K562 (cell line): ENCODE data around the gene SRI.
"Not testable (repeated sequence)": the region's sequence is repeated elsewhere in the genome, so short reads cannot be mapped to it uniquely, and the experiment has no call there.

Source experiments
- COPS2 ChIP-seq: fragments of 450-650 bp; conservative IDR thresholded peaks from 2 replicates; pipeline ENCODE4 v1.6.1; 2016; ENCODE audit warnings: mild to moderate bottlenecking, moderate library complexity
- CREB3L1 ChIP-seq: fragments of 450-650 bp; IDR thresholded peaks from 2 replicates; pipeline ENCODE4 v1.6.1; 2014; ENCODE audit warnings: low read depth, mild to moderate bottlenecking, moderate library complexity, borderline replicate concordance
- JUNB ChIP-seq: fragments of 450-650 bp; formaldehyde crosslinking; conservative IDR thresholded peaks from 2 replicates; pipeline ENCODE4 v1.4.0; 2020; ENCODE audit warnings: mild to moderate bottlenecking
- KDM1A ChIP-seq, 2 experiments: fragments of 450-650 bp; IDR thresholded peaks; 2 replicates each; pipeline ENCODE4 v1.6.1; 2016; ENCODE audit warnings: mild to moderate bottlenecking in 2 of 2
- NONO ChIP-seq, 2 experiments: fragments of 200-400 bp in 1 of 2; fragments of 450-650 bp in 1 of 2; formaldehyde crosslinking in 1 of 2; IDR thresholded peaks; 2 replicates each; pipeline ENCODE4 v1.6.1; 2017; ENCODE audit warnings: low read depth in 2 of 2, mild to moderate bottlenecking in 2 of 2, moderate library complexity in 2 of 2, low read length in 1 of 2
- NR3C1 ChIP-seq: sonication (generic); formaldehyde crosslinking; IDR thresholded peaks from 2 replicates; pipeline ENCODE4 v1.8.1; 2022; ENCODE audit warnings: missing genetic modification reagents
- STAT5B ChIP-seq: fragments of 250-450 bp; sonication (Bioruptor Pico); IDR thresholded peaks from 2 replicates; pipeline ENCODE4 v1.8.0; 2021; ENCODE audit warnings: mild to moderate bottlenecking, inconsistent platforms
- ZFX ChIP-seq: sonication (generic); formaldehyde crosslinking; IDR thresholded peaks from 2 replicates; pipeline ENCODE4 v1.8.0; 2022; ENCODE audit warnings: mild to moderate bottlenecking, missing genetic modification reagents, moderate library complexity
- ZNF282 ChIP-seq: sonication (generic); formaldehyde crosslinking; IDR thresholded peaks from 2 replicates; pipeline ENCODE4 v1.8.1; 2023; ENCODE audit warnings: missing genetic modification reagents
- TF ChIP-seq, protein P1 (sequence below): sonication (generic); formaldehyde crosslinking; IDR thresholded peaks from 2 replicates; pipeline ENCODE4 v1.8.1; 2022; ENCODE audit warnings: missing genetic modification reagents
- TF ChIP-seq, protein P2 (sequence below), 3 experiments: IDR thresholded peaks in 2 of 3; conservative IDR thresholded peaks in 1 of 3; 2 replicates each; pipeline ENCODE4 v1.5.1; 2011 to 2012; ENCODE audit warnings: low read length in 3 of 3, mild to moderate bottlenecking in 3 of 3, control low read depth in 2 of 3, improper control_type of control experiment in 1 of 3, inconsistent platforms in 1 of 3, low read depth in 1 of 3, mixed read lengths in 1 of 3, moderate library complexity in 1 of 3; ENCODE audit not compliant: insufficient read depth in 2 of 3

DNA sequence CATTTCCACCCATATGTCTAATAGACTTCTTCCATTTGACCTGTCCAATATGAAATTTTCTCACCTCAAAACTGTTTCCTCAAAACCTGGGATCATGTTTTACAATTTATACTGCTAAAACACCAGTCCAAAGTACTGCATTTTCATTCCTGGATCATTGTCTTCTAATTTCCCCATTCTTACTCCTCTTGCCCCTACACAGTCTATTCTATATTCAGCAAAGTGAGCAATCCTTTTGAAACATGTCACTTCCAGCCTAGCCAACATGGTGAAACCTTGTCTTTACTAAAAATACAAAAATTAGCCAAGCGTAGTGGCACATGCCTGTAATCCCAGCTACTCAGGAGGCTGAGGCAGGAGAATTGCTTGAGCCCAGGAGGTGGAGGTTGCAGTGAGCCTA, 38.5 kb upstream of the SRI start:
- not testable (repeated sequence) for TF ChIP-seq ZNF282; KDM1A (IDR thresholded peaks at IDR 0.05); CREB3L1; NR3C1 (CRISPR knock-in tag); JUNB (CRISPR knock-in tag); COPS2; ZFX (CRISPR knock-in tag); NONO (IDR thresholded peaks at IDR 0.05; ENCODE audit: low read depth in 2 of 2, low read length in 1 of 2); STAT5B (CRISPR knock-in tag)
- TF ChIP-seq, protein P1, sequence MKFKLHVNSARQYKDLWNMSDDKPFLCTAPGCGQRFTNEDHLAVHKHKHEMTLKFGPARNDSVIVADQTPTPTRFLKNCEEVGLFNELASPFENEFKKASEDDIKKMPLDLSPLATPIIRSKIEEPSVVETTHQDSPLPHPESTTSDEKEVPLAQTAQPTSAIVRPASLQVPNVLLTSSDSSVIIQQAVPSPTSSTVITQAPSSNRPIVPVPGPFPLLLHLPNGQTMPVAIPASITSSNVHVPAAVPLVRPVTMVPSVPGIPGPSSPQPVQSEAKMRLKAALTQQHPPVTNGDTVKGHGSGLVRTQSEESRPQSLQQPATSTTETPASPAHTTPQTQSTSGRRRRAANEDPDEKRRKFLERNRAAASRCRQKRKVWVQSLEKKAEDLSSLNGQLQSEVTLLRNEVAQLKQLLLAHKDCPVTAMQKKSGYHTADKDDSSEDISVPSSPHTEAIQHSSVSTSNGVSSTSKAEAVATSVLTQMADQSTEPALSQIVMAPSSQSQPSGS (CRISPR knock-in tag) = not testable (repeated sequence)
- TF ChIP-seq, protein P2, sequence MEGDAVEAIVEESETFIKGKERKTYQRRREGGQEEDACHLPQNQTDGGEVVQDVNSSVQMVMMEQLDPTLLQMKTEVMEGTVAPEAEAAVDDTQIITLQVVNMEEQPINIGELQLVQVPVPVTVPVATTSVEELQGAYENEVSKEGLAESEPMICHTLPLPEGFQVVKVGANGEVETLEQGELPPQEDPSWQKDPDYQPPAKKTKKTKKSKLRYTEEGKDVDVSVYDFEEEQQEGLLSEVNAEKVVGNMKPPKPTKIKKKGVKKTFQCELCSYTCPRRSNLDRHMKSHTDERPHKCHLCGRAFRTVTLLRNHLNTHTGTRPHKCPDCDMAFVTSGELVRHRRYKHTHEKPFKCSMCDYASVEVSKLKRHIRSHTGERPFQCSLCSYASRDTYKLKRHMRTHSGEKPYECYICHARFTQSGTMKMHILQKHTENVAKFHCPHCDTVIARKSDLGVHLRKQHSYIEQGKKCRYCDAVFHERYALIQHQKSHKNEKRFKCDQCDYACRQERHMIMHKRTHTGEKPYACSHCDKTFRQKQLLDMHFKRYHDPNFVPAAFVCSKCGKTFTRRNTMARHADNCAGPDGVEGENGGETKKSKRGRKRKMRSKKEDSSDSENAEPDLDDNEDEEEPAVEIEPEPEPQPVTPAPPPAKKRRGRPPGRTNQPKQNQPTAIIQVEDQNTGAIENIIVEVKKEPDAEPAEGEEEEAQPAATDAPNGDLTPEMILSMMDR (IDR thresholded peaks at IDR 0.05 in 2 of 3, conservative IDR thresholded peaks at IDR 0.05 in 1 of 3; ENCODE audit: insufficient read depth in 2 of 3, low read depth in 1 of 3, low read length in 3 of 3) = not testable (repeated sequence)
